Subcutaneous adipose tissue (tissue), 4 donors: ENCODE measurements around the gene GAST. TPM values are rescaled to one million over a fixed set of nuclear protein-coding genes. Genes with fewer than 3 reads are reported as not detected.

Experiments
- total RNA-seq, 4 donors: library from RNA; depleted of rRNA; stranded (reverse); fragments of >200 nt; gene quantifications; one replicate each; pipeline ENCODE4 v1.1.0, GENCODE V29; 2016
- TF ChIP-seq, protein P1 (sequence below): fragments of 450-650 bp; IDR thresholded peaks from one replicate; pipeline ENCODE4 v1.5.1; 2016; ENCODE audit warnings: low read depth, mild to moderate bottlenecking, control low read depth, antibody characterized with exemption, moderate library complexity

GAST gene
- total RNA-seq, 4 donors from 2014 or later, result not detected

DNA sequence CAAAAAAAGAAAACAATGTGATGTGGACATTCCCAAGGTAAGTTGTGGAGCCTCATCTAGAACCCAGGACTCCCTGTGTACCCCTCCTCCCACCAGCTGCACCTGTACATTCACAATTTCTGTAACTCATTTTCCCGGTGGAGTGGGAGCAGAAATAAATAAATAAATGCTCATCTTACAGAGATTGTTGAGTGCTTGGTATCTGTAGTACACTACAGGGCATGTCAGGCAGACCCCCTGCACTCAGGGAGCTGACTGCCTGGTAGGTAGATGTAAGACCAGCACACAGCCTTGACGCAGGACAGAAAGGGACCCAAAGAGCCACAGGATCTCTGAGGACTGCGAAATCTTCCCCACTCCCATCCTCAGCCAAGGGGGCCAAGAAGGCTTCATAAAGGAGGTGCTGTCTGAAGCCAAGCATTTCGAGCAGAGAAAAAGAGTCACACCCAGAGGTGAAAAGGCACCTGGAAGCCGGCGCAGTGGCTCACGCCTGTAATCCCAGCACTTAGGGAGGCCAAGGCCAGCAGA is 16.9 kb upstream of the GAST start:
- TF ChIP-seq, protein P1, sequence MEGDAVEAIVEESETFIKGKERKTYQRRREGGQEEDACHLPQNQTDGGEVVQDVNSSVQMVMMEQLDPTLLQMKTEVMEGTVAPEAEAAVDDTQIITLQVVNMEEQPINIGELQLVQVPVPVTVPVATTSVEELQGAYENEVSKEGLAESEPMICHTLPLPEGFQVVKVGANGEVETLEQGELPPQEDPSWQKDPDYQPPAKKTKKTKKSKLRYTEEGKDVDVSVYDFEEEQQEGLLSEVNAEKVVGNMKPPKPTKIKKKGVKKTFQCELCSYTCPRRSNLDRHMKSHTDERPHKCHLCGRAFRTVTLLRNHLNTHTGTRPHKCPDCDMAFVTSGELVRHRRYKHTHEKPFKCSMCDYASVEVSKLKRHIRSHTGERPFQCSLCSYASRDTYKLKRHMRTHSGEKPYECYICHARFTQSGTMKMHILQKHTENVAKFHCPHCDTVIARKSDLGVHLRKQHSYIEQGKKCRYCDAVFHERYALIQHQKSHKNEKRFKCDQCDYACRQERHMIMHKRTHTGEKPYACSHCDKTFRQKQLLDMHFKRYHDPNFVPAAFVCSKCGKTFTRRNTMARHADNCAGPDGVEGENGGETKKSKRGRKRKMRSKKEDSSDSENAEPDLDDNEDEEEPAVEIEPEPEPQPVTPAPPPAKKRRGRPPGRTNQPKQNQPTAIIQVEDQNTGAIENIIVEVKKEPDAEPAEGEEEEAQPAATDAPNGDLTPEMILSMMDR, result no peak

DNA sequence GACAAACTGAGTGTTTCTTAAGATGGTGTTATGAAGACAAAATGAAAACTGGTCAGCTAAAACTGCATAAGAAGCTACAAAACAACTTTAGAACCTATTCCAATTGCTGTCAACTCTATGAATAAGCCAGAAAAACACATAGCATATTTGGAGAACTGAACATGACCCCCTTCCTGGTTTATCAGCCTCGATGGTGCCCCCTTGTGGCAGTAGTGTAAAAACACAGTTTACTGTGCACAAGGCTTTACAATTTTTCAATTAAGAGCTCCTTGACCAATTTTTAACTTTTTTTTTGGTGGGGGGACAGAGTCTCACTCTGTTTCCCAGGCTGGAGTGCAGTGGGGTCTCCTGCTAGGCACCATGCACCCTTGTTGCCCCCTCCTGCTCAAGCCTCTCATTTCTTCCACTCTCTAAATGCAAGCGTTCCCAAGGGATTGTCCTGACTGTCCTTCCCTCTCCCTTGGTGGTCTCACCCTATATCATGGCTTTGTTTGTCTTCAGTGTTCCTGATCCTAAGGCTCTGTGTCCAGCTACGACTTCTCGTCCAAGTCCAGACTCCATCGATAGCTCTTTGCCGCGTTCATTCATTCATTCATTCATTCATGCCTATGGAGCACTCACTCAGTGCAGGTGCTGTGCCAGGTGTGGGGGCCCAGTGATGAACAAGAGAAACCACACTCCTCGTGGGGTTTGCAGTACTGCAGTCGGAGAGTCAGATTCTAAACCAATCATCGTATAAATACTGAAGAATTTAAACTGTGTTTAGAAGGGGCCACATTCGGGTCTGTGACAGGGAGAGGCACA is 16.0 kb upstream of the GAST start:
- TF ChIP-seq, protein P1, result no peak

DNA sequence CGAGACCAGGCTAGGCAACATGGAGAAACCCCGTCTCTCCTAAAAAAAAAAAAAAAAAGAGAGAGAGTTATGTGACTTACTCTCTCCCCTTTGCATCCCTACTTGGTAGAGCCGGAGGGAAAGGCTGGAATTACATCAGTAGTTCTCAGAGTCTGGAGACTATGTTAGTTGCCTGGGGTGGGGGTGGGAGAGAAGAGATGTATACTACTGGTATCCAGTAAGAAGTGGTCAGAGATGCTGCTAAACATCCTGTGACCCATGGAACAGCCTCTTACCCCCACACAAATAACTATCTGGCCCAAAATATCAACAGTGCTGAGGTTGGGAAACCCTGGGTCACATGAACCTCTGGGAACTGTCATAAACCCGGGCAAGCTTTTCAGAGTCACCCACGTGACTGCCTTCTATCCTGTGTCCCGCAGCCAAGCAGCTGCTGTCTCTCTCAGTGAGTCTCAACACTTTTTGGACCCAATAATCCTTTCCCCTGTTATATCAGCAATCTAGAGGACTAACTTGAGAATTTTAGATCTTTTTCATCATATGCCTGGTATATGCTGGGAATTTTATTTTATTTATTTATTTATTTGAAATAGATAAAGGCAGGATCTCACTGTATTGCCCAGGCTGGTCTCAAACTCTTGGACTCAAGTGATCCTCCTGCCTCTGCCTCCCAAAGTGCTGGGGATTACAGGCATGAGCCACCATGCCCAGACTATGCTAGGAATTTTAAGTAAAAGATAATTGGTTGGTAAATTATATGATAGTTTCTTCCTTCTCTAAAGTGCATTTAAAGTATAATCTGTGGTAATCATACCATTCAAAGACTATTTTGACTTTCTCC is 14.8 kb upstream of the GAST start:
- TF ChIP-seq, protein P1, result no peak

DNA sequence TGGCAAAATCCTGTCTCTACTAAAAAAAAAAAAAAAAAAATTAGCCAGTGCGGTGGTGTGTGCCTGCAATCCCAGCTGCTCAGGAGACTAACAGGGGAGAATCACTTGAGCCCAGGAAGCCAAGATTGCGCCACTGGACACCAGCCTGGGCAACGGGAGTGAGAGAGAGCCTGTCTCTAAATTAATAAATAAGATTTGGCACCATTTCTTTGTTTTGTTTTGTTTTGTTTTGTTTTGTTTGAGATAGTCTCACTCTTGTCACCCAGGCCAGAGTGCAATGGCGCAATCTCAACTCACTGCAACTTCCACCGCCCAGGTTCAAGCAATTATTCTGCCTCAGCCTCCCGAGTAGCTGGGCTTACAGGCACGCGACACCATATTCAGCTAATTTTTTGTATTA is 9.4 kb upstream of the GAST start:
- TF ChIP-seq, protein P1, result no peak

DNA sequence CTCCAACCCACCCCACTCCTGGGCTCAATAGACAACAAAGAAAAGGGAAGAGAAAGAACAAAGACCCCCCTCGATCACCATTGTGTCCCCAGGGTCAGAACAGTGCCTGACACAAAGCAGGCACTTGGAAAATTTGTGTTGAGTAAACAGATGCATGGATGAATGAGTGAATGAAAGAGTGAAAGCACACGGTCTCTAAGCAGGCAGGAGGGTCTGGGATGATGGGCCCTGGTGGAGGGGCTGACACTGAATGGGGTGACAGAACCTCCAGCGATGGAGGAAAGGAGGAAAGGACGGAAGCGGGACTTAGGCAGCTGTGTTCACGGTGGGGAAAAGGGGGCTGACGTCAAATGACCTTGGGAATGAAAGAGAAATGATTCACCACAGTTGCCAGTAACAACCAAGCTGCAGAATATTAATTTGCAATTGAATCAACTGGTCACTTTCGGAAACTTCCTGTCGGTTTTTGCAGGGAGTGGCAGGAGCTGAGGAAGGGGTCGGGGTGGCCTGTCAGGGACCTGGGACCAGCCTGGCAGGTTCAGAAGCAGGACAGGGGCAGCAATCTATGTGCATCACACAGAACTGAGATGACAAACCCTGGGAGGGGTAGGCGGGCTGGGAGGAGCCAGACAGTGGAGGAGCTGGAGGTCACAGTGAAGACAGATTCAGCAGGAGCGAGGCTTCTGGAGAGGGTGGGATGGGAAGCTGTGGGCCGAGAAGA is 6.7 kb upstream of the GAST start:
- TF ChIP-seq, protein P1, result no peak

DNA sequence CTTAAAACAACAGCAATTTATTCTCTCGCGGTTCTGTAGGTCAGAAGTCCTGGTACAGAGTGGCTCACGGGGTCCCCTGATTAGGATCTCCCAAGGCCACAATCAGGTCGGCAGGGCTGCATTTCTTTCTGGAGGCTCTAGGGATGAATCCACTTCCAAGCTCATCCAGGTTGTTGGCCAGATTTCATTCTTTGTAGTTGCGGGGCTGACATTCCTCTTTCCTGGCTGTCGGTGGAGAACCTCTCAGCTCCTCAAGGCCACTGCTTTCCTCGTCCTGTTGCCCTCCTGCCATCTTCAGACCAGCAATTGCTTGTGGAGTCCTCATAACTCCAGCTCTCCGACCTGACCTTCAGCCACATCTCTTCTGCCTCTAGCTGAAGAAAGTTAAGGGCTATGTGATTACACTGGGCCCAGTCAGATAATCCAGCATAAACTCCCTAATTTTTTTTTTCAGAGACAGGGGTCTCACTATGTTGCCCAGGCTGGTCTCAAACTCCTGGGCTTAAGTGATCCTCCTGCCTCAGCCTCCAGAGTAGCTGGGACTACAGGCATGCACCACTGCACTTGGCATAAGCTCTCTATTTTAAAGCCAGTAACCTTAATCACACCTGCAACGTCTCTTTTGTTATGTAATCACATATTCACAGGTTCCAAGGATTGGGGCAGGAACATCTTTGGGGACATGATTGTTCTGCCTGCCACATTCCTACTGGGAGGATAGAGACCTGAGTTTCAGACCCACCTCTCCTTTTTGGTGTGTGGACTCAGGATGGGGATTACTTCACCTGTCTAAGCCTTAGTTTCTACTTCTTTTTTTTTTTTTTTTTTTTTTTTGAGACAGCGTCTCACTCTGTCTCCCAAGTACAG is 4.1 kb upstream of the GAST start:
- TF ChIP-seq, protein P1, result no peak
